Stimulated activated CD4-positive, alpha-beta T cell treated with anti-CD3 and anti-CD28 coated beads, Interleukin-12 subunit alpha, Interleukin-12 subunit beta, amount 100 ng/mL, for 24 hours (primary cell): ENCODE measurements around the gene CLASP1.
"Not testable (repeated sequence)": the region's sequence is repeated elsewhere in the genome, so short reads cannot be mapped to it uniquely, and the experiment has no call there.

Experiments
- DNase-seq, 2 experiments: peaks; one replicate each; pipeline ENCODE4 v3.0.0-alpha.2; 2020; ENCODE audit warnings: low read depth in 2 of 2

The CLASP1 gene

DNA sequence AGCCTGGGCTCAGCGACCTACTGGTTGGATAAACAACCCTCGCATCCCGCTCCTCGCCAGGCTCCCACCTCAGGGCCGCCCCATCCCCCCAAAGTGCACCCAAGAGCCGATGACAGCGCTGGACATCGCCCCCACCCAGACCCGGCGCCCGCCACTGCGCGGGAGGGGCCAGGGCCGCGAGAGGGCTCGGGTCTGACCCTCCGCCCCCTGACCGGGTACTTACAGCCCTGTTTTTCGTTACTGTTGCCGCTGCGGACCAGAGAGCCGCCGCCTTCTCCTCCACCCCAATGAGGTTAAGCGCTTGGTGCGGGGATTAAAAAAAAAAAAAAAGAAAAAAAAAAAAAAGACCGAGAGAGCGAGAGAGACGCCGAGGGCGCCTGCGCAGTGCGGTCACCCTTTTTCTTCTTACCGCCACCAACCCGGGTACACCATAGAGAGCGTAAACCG is at the start of gene CLASP1:
TSS of gene CLASP1 (minus strand) at position 314 of the 447 bp plus-strand sequence. CDS start 43,567 bp downstream, outside the sequence.
- peak in 1 of 2 experiments; percentile 24 for DNase-seq

DNA sequence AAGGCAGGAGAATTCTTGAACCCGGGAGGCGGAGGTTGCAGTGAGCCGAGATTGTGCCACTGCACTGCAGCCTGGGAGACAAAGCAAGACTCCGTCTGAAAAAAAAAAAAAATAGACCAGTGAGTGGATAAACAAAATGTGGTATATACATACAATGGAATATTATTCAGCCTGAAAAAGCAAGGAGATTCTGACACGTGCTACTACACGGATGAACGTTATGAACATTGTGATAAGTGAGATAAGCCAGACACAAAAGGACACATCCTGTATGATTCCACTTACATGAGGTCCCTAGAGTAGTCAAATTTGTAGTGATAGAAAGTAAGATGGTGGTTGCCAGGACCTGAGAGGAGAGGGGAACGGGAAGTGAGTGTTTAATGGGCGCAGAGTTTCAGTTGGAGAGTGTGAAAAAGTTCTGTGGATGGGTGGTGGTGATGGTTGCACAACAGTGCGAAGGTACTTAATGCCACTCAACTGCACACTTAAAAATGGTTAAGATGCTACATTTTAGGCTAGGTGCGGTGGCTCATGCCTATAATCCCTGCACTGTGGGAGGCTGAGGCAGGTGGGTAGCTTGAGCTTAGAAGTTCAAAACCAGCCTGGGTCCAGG is 49.2 kb upstream of the CLASP1 start:
- DNase-seq = no peak

DNA sequence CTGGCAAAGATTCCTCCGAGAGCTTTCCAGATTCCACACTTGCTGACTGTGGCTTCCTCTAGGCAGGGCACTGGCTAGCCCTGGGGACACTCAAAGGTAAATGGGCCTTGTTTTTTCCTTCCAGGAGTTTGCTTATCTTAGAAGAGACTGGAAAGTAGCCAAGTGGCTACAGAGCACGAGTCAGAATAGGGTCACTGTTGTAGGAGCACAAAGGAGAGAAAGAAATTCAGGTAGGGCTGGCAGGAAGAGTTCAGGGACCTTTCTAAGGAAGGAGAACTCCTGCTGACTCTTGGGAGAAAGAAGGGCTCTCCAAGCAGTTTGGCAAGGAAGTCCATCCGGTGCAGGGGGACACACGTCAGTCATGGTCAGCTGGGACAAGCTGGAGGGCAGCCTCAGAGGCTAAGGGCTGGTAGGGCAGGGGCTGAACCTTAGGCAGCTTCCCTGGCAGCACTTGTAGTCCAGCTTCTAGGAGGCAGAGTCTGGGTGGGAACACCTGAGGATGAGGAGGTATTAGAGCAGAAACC is 47.9 kb upstream of the CLASP1 start:
- DNase-seq = no peak

- no peak for DNase-seq
Measured at GRCh38 chr2:121696410-121696930, 47.2 kb upstream of the CLASP1 start.

- no peak for DNase-seq
Measured at GRCh38 chr2:121695171-121695451, 45.8 kb upstream of the CLASP1 start.

GRCh38 chr2:121694398-121695170 is 45.3 kb upstream of the CLASP1 start:
- DNase-seq = no peak

- DNase-seq = not testable (repeated sequence)
Measured at GRCh38 chr2:121690572-121690971, 41.3 kb upstream of the CLASP1 start.

GRCh38 chr2:121690095-121690494 is 40.8 kb upstream of the CLASP1 start:
- DNase-seq = no peak

DNA sequence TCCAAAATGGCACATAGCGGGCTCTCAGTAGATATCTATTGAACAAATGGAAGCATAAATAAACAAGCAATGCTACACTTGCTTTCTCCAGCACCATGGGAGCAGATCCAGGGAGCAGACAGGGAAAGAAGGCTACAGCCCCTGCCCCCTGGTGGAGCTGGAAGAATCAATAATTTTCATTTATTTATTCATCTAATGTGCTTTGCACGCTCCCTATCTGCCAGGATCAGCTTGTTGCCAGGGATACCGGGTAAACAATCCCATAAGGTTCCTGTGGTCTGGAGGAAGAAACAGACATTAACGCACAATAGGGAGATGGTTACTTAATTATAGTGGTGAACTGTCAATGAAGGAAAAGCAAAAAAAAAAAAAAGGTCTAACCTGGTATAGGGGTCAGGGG is 40.1 kb upstream of the CLASP1 start:
- no peak for DNase-seq

GRCh38 chr2:121688820-121689219 is 39.6 kb upstream of the CLASP1 start:
- no peak for DNase-seq

DNA sequence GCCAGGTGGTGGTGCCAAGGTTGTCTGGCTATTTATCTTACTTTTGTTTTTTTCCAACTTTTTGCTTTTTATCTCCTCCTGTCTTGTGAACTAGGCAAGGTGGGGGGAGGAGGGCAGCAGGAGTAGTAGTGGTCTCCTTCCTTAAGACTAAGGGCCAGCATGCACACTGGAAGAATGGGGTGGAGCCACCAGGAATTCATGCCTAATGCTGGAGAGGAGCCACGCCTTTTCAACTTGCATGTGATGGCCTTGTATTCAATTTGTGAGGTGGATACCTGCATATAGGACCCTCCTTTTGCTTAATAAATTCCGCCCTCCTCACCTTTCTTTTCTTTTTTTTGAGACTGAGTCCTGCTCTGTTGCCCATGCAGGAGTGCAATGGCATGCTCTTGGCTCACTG is 37.6 kb upstream of the CLASP1 start:
- no peak for DNase-seq

GRCh38 chr2:121686218-121686617 is 37.0 kb upstream of the CLASP1 start:
- DNase-seq = no peak

DNA sequence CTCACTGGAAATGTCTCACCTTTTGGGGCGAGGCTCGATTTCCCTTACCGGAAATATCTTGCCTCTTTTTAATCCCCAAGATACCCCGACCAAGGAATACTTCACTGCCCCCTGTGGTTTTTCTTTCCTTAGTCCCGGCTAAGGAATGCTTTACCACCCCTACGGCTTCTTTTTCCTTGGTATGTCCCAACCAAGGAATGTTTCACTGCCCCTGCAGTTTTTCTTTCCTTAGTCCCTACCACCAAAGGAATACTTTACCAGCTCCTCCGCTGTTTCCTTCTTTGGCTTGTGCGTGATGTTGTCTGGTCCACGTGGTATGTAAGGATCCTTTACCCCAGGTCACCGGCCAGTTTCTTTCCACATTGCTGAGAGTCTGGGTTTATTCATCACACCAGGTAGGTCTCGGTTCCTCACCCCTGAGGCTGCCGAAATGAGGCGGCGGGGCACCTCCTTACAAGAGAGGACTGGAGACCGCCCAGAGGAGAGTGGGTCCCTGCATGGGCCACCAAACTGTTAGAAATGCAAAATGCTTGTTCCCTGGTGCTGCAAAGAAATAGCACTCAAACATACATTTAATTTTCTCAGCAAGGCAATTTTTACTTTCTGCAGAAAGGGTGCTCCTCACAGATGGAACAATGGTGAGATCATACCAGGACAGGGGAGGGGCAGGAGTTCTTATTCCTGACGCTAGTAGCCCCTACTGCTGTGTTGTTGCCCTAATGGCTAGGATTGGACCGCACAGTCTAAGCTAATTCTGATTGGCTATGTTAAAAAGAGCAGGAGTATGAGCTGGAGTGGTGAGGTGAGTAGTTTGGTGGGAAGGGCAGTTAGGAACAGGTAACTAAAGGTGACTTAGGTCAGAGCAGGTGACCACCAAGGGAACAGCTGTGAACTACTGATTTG is 33.4 kb upstream of the CLASP1 start:
- no peak for DNase-seq

GRCh38 chr2:121677855-121678254 is 28.6 kb upstream of the CLASP1 start:
- DNase-seq = no peak

DNA sequence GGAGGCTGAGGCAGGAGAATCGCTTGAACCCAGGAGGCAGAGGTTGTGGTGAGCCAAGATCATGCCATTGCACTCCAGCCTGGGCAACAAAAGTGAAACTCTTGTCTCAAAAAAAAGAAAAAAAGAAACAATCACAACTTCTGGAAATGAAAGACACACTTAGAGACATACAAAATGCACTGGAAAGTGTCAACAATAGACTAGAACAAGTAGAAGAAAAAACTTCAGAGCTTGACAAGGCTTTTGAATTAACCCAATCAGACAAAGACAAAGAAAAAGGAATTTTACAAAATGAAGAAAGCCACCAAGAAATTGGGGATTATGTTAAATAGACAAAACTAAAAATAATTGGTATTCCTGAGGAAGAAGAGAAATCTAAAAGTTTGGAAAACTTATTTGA is 22.4 kb upstream of the CLASP1 start:
- not testable (repeated sequence) for DNase-seq

GRCh38 chr2:121670181-121670580 is 20.9 kb upstream of the CLASP1 start:
- DNase-seq = no peak

DNA sequence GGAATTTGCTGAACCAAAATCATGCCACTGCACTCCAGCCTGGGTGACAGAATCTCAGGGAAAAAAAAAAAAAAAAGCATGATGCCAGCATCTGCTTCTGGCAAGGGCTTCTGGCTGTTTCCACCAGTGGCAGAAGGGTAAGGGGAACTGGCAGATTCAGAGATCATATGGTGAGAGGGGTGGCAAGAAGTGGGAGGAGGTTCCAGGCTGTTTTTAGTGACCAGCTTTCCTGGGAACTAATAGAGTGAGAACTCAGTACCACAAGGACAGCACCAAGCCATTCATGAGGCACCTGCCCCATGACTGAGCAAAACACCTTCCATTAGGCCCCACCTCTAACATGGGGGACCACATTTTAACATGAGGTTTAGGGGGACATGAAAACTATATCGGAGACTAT is 18.4 kb upstream of the CLASP1 start:
- no peak for DNase-seq

DNA sequence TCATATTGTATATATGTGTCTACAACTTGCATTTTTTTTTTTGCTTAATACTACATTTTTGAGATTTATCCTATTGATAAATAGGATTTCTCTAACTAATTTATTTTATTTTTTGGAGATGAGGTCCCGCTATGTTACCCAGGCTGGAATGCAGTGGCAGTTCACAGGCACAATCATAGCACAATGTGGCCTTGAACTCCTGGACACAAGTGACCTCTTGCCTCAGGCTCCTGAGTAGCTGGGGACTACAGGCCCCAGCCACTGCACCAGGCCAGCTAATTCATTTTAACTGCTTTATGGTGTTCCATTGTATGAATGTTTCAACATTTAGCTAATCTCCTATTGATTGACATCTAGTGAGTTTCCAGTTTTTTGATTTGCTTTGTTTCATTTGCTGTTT is 16.8 kb upstream of the CLASP1 start:
- DNase-seq = no peak

DNA sequence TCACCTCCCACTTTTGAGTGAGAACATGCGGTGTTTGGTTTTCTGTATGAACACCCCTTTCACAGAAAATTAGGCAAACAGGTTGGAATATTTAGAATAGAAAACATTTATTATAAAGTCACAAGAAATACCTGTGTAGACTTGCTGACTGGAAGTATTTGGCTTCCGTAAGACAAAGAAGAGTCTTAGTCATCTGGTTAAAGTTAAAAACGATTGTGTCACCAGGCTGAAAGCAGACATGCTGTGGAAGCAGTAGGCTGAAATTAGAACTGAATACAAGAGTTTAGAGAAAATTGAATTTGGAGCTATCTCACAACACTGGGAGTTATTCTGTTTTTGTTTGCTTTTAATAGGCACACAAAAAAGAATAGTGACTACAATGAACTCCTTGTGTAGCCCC is 16.2 kb upstream of the CLASP1 start:
- DNase-seq = no peak

DNA sequence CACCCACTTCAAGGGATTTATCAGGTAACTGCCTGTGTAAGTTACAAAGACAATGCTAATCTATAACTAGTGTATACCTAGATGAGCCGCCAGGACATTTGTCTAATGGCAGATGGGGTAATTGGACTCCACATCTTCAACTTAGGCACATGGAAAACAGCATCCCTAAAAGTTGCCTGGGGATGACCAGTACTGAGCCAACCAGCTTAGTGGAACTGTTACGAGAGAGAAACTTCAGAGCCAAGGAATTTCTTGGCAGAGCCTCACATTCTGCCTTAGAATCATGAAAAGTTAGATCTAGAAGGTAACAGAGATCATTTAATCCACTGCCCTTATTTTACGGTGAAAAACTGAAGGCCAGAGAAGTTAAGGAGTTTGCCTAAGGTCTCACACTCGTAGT is 15.5 kb upstream of the CLASP1 start:
- DNase-seq = no peak

- no peak for DNase-seq
Measured at GRCh38 chr2:121664086-121664485, 14.8 kb upstream of the CLASP1 start.

- no peak for DNase-seq
Measured at GRCh38 chr2:121663434-121663833, 14.2 kb upstream of the CLASP1 start.
